Measurements from ENCODE around the gene DOCK8.

DOCK8 gene

GRCh38 chr9:270657-271237 is 56.1 kb downstream of the DOCK8 start:
- no peak for DNase-seq

DNA sequence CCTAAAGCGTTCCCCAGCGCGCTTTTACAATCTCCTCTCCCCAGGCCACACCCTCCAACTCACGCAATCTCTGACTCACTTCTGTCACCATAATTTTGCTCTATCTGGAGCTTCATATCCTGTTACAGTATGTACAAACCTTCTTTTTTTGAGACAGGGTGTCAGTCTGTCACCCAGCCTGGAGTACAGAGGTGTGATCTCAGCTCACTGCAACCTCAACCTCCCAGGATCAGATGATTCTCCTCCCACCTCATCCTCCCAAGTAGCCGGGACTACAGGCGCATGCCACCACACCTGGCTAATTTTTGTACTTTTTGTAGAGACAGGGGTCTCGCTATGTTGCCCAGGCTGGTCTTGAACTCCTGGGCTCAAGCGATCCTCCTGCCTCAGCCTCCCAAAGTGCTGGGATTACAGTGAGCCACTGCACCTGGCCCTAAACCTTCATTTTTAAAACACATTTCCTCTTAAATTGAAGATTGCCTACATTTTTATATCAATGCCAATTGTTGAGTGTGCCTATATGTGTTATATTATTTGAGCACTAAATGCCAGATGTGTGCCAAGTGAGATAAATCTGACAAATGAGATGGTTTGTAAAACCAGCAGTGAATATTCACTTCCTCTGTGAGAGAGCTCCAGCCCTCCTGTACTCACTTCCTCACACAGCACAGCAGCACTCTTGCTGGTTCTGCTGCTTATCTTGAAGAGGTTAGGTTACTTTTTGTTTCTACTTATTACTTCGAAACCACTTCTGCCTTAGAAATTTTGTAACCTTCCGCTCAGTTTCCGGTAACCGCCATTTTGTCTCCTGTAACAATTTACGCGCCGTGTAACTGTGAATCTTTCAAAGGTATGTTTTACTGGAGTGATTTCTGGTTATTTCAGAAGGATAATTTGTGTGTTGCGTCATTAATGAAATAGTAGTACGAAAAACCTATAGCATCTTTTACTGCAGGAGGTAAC is 57.9 kb downstream of the DOCK8 start:
- no peak for DNase-seq

GRCh38 chr9:274406-274805 is 59.7 kb downstream of the DOCK8 start:
- DNase-seq, result no peak

GRCh38 chr9:277601-278295 is 63.1 kb downstream of the DOCK8 start:
- no peak for DNase-seq

DNA sequence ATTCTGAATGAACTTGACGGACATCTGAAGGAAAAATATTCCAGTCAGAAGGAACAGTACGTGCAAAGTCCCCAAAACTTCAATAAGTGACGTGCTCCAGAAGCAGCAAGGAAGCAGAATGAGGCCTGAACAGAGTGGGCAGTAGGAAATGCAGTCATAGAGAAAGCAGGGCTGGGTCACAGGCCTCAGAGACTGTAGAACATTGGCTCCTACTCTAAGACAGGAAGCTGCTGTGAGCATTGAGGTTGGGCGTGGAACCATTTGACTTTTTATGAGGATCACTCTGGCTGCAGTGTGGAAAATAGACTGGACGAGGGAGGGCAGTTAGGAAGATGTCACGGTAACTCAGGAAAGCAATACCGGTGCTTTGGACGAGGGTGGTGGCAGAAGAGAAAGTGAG is 64.0 kb downstream of the DOCK8 start:
- no peak for DNase-seq

DNA sequence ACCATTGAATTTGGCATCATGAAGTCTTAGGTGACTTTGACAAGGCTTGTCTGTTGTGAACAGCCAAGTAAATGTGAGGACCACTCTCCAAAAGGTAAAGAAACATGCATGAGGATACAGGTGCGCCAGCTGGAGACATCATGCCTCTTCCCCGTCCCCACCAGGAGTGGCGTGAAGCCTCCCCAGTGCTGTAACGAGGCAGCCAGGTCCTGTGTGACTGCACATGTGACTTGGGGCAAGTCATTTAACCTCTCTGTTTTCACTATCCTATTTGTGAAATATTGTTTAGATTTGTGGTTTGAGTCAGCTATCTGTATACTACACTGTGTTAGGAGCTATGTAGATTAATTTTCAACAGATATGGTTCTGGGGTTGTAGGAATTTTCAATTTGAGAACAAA is 65.0 kb downstream of the DOCK8 start:
- DNase-seq, result no peak

GRCh38 chr9:281741-282645 is 67.3 kb downstream of the DOCK8 start:
- no peak for DNase-seq

DNA sequence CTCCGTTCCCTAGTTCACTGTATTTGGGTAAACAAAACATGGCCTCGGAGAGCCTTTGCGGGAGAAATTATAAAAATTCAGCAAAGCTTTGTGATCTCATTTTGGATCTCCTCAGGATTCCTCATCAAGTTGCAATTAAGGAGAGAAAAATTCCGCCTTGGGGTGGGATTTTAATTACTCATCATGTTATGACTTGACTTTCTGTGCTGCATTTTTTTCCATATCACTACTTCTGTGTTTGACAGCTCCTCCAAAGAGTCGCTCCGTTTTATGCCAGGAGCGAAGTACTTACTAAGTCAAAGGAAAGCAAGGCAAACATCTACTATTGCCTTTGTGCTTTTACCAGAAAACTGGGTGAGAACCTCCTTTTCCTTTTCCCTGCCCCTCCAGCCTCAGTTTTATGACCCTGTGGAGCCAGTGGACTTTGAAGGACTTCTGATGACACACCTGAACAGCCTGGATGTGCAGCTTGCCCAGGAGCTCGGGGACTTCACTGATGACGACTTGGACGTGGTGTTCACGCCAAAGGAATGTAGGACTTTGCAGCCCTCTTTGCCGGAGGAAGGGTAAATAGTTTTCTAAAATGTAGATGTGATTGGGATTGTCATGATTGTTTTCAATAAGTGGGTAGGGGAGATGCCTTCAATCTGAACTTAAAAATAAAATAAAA is 71.5 kb downstream of the DOCK8 start:
- no peak for DNase-seq

DNA sequence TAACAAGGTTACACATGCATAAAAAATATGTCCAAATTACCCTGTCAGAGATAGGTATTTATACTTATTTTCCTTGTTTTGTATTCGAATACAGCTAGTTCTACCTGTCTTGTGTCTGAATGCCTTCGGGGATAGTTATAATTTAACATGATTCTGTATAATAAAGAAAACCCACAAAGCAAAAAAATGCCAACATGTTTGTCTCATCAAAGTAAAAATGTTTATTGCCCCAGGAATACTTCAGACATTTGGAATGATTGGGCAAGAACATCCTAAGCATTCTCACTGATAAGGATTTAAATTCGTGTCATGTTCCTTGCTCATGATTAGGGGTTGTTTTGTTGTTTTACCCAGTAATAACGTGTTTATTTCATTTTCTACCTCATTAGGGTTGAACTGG is 74.5 kb downstream of the DOCK8 start:
- DNase-seq, result no peak

- no peak for DNase-seq
Measured at GRCh38 chr9:292915-293314, 78.2 kb downstream of the DOCK8 start.

- DNase-seq, result no peak
Measured at GRCh38 chr9:295576-295975, 80.9 kb downstream of the DOCK8 start.

- no peak for DNase-seq
Measured at GRCh38 chr9:296411-296810, 81.7 kb downstream of the DOCK8 start.

GRCh38 chr9:297104-297972 is 82.7 kb downstream of the DOCK8 start:
- DNase-seq, result no peak

- DNase-seq, result no peak
Measured at GRCh38 chr9:303502-303901, 88.8 kb downstream of the DOCK8 start.

- DNase-seq, result no peak
Measured at GRCh38 chr9:304106-304505, 89.4 kb downstream of the DOCK8 start.

DNA sequence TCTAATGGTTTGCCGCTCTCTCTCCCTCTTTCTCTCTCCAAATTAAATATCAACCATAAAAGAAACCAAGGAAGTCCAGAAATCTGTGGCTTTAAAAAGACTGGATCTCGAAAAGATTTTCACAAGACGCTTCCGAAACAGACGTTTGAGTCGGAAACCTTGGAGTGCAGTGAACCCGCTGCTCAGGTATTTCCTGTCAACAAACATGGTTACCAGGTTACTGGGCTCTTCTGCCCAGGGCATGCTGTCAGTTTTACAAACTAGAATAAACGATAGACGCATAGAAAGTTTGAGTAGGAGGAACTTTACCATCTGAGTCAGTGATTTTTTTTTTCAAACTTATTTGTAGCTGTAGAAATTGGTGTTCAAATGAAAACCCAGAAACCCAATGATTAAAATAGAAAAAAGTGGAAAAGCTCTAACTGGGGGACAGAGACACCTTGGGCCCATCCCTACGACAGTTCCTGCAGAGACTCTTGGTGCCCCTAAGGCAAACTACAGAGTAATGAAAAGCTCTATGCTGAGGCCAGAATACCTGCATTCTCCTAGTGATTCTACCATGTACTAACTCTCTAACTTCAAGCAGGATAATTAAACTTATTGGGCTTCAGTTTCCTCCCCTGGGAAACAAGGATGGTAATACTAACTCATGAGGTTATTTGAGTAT is 90.0 kb downstream of the DOCK8 start:
- no peak for DNase-seq

DNA sequence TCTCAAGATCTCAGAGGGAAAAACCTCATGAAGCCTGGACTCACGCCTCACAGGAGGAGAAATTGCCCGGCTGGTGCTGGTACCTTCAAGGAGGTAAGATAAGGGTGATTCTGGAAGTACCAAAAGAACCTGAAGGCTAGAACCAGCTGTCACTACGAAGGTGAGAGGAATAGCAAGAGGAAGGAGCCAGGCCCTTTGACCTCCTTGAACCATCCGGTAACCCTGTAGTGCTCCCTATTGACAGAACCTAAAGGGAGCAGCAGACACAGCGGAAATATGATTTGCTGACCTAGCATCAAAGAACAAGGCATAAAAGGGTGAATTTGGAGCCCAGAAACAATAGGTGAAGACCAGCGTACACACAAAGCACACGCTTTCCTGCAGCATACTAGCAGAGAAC is 92.2 kb downstream of the DOCK8 start:
- DNase-seq, result no peak

DNA sequence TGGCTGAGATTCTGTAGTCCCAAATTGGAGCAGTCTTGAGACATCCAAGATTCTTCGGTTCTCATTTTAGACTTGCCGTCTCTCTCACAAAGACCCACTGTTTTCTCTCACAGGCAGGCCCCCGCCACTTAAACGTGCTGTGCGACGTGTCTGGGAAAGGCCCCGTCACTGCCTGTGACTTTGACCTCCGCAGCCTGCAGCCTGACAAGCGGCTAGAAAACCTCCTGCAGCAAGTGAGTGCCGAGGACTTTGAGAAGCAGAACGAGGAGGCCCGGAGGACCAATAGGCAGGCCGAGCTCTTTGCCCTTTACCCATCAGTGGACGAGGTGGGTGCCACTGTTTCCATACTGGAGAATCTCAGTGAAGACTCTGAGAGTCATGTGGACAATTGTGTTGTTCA is 97.2 kb downstream of the DOCK8 start:
- no peak for DNase-seq

DNA sequence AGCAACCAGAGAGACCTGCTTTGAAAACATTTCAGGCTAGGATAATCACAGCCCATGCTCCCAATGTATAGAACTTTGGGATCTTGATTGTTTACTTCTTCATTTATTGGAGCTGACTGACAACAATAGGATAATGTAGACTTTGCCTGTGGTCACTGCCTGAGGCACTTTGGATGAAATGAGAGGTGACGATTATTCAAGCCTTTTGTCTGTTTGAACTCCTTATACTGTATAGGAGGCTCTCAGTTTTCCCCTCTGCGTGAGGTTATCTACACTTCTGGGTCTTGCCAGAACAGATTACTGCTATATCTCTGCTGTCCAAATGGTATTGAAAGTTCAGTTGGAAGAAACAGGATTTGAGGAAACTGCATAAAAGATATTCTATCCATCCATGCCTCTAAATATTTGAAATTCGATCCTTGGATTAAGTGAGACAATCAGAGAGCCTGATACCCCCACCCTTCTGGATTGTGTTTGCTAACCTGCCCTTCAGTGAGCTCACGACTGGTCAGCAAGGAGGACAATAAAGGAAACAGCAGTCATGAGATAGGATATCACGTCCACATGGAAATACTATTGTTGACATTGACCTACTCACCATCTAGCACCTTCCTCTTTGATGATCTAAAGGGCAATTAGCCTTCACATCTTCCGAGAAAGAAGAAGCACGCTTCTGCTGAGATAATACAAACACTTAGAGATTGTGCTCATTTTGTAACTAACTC is 98.1 kb downstream of the DOCK8 start:
- DNase-seq, result no peak

DNA sequence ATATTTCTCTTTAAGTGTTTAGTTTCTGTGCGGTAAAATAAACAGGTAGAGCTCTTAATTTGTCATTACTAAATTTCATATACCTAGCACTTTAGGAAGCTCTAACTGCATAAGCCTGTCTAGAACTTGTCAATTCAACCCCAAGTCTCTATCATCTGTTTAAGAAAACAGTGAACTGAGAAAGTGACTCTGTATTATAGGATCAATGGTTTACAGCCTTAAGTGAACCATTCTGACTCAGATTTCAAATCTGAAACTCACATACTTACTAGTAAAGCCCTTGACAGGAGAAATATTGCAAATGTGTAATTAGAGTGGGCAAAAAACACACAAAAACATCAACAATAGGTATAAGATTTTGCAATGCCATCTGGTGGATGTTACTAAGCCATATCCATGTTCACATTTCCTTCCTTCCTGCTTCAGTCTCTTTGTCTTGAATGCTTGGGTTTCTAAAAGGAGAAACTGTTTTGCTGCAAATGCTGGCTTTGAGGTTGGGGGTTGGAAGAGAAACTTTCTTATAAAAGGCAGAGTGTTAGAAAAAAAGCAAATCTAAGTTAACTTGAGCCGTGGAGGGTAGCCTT is 101.8 kb downstream of the DOCK8 start:
- no peak for DNase-seq

All from NCI-H1436 treated with DMSO at 0.1 percent for 48 hours (cell line).